PFSK-1 (cell line): Measurements from ENCODE around the gene MPST.

ENCODE experiments used
- FOXP2 ChIP-seq: optimal IDR thresholded peaks from 2 replicates; pipeline ENCODE3; 2011; ENCODE audit warnings: borderline replicate concordance, control low read depth, inconsistent platforms; ENCODE audit not compliant: insufficient read depth; ENCODE audit errors: extremely low read length, extremely low read depth
- POLR2AphosphoS5 ChIP-seq: IDR thresholded peaks from 2 replicates; pipeline ENCODE4 v1.6.1; 2012; ENCODE audit warnings: low read depth, mild to moderate bottlenecking, control low read depth, low read length, moderate library complexity
- SIN3A ChIP-seq: IDR thresholded peaks from 2 replicates; pipeline ENCODE4 v1.6.1; 2012; ENCODE audit warnings: mild to moderate bottlenecking, low read length, moderate library complexity, borderline replicate concordance; ENCODE audit not compliant: insufficient read depth
- TAF1 ChIP-seq: IDR thresholded peaks from 2 replicates; pipeline ENCODE4 v1.6.1; 2012; ENCODE audit warnings: low read length, control low read depth, borderline replicate concordance; ENCODE audit not compliant: insufficient read depth
- TF ChIP-seq, protein P1 (sequence below), 2 experiments: IDR thresholded peaks; 2 replicates each; pipeline versions ENCODE4 v1.6.1 to v1.8.0; 2011 to 2012; ENCODE audit warnings: low read depth in 2 of 2, low read length in 2 of 2, control low read depth in 1 of 2, inconsistent platforms in 1 of 2, mild to moderate bottlenecking in 1 of 2, moderate library complexity in 1 of 2; ENCODE audit not compliant: insufficient read depth in 1 of 2

The MPST gene

DNA sequence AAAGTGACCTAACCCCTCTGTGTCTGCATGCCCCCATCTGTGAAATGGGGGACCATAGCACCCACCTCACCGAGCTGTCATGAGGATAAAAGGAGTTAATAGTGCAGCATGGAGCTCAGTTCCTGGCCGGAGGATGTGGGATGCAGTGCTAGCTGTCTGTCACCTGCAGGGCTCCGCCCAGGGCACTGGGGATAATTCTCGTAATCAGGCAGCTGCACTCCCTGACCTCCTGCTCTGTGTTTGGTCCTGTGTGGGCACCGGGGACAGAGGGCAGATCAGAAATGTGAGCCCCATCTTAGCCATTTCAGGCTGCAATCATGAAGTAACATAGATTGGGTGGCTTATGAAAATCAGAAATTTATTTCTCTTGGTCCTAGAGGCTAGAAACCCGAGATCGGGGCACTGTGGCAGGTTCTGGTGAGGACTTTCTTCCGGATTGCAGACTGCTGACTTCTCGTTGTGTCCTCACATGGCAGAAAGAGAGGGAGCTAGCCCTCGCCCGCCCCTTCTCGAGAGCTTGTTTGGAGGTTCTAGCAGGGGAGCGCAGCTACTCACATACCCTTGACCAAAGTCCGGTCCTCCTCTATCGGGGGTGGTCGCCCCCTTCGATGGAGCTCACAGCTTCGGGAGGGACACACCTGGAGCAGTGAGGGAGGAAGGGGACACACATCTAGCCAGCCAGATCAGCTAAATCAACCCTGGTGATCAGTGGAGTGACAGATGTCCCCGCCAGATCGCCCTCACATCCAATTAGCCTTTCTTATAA, 35.2 kb downstream of the MPST start:
- no peak for TF ChIP-seq POLR2AphosphoS5
- TF ChIP-seq, protein P1, sequence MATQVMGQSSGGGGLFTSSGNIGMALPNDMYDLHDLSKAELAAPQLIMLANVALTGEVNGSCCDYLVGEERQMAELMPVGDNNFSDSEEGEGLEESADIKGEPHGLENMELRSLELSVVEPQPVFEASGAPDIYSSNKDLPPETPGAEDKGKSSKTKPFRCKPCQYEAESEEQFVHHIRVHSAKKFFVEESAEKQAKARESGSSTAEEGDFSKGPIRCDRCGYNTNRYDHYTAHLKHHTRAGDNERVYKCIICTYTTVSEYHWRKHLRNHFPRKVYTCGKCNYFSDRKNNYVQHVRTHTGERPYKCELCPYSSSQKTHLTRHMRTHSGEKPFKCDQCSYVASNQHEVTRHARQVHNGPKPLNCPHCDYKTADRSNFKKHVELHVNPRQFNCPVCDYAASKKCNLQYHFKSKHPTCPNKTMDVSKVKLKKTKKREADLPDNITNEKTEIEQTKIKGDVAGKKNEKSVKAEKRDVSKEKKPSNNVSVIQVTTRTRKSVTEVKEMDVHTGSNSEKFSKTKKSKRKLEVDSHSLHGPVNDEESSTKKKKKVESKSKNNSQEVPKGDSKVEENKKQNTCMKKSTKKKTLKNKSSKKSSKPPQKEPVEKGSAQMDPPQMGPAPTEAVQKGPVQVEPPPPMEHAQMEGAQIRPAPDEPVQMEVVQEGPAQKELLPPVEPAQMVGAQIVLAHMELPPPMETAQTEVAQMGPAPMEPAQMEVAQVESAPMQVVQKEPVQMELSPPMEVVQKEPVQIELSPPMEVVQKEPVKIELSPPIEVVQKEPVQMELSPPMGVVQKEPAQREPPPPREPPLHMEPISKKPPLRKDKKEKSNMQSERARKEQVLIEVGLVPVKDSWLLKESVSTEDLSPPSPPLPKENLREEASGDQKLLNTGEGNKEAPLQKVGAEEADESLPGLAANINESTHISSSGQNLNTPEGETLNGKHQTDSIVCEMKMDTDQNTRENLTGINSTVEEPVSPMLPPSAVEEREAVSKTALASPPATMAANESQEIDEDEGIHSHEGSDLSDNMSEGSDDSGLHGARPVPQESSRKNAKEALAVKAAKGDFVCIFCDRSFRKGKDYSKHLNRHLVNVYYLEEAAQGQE (IDR thresholded peaks at IDR 0.05; ENCODE audit: insufficient read depth in 1 of 2, low read depth in 2 of 2, low read length in 2 of 2): no peak

DNA sequence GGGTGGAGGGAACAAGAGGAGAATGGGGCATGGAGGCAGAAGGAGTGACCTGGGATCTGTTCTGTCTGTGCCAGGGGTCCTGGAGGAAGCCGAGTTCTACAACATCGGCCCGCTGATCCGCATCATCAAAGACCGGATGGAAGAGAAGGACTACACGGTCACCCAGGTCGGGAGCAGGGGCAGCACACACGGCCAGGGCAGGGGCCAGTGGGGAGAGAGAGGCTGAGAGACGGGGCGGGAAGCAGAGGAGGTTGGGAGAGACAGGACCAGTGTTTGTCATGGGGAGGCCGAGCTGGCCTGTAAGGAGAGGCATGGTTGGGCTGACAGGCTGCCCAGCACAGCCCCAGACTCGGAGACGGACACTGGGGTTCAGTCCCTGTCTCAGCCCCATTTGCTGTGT, 36.7 kb downstream of the MPST start:
- TF ChIP-seq SIN3A (no peak), POLR2AphosphoS5 (no peak)

DNA sequence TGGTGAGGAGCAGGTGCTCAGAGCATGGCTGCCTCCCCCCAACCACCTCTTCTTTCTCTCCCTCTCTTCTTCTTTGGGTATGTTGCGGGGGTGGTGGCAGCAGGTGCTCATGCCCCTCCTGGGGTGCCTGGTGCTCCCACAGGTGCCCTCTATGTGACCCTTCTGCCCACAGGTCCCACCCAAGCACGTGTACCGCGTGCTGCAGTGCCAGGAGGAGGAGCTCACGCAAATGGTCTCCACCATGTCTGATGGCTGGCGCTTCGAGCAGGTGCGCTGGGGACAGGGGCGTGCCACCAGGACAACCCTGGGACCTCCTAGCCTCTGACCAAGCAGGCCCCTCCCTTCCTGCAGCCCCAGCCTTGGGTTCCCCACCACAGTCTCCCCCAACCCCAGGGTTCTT, 37.7 kb downstream of the MPST start:
- TF ChIP-seq TAF1 (no peak), SIN3A (no peak), FOXP2 (no peak), POLR2AphosphoS5 (no peak)
- TF ChIP-seq, protein P1 (IDR thresholded peaks at IDR 0.05; ENCODE audit: insufficient read depth in 1 of 2, low read depth in 2 of 2, low read length in 2 of 2): no peak

DNA sequence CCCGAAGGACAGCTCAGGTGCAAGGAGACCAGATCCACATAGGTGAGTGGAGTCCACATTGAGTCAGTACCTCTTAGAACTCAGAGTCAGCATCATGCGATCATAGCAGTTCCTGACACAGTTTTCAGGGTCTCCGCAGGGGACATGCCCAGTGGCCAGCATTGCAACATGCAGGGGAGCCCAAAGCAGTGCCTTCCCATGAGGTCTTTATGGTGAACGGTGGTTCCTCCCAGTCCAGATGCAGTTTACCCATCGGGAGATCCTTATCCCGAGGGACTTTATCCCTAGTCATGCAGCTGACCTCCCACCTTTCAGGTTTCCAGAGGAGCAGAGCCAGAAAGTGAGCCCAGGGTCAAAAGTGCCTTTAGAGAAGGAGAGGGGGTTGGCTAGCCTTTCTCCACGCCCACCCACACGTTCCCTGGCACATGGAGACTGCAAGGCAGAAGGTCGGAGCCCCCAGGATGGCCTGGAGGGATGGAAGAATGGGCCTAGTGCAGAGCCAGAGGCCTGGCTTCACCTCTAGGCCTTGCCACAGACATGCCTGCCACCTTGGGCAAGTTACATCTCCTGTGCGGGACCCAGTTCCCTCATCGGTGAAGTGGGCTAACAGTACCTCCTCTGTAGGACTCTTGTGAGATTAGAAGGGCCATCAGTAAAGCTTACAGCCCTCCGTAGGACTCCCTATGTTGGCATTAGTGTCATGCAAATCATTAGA, 38.4 kb downstream of the MPST start:
- no peak for TF ChIP-seq POLR2AphosphoS5
- no peak for TF ChIP-seq TAF1
- no peak for TF ChIP-seq FOXP2
- TF ChIP-seq, protein P1 (IDR thresholded peaks at IDR 0.05; ENCODE audit: insufficient read depth in 1 of 2, low read depth in 2 of 2, low read length in 2 of 2): no peak
- TF ChIP-seq SIN3A: no peak

DNA sequence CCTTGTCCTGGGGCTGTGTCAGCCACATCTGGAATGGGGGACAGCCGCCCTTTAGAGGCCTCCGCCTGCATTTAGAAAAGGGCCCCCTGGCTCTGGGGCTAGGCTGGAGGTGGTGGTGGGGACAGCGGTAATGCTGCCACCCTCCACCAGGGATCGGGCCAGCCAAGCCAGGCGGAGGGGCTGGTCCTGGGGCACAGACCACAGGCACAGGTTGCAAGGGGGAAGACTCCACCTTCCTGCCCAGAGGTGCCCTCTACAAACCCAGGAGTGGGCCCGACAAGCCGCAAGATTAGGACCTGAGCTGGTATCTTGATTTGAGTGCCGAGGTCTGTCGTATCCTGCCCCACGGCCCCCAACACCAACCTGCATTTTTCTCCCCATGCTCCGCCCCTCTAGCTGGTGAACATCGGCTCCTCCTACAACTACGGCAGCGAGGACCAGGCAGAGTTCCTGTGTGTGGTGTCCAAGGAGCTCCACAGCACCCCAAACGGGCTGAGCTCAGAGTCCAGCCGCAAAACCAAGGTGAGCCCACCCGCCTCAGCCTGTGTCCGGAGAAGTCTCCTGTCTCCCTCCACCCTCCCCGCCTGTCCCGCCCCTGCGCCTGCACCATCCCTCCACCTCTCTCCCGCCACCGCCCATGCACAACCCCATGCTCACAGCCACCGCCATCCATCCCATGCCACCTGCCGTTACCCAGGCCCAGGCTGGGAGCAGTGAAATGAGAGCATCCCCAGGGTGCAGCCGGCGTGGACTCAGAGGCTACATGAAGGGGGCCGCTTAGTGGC, 39.6 kb downstream of the MPST start:
- TF ChIP-seq, protein P1 (IDR thresholded peaks at IDR 0.05; ENCODE audit: insufficient read depth in 1 of 2, low read depth in 2 of 2, low read length in 2 of 2): no peak
- TF ChIP-seq POLR2AphosphoS5: no peak
- TF ChIP-seq SIN3A: no peak
- no peak for TF ChIP-seq FOXP2
